Measurements from ENCODE around the gene TIMP4. TPM values are rescaled to one million over a fixed set of nuclear protein-coding genes. Genes with fewer than 3 reads are reported as not detected.

The TIMP4 gene
- total RNA-seq, 2 donors from 2014 or later = 2.8 to 3.8 TPM

GRCh38 chr3:12121466-12121865 lies 37.2 kb downstream of the TIMP4 start:
- DNase-seq (no peak), ATAC-seq (no peak)
- intact Hi-C loops (cut with DNase I, micrococcal nuclease) = no loop called here

- ATAC-seq (no peak), DNase-seq (no peak)
- intact Hi-C loops (cut with DNase I, micrococcal nuclease) = no loop called here
Measured at GRCh38 chr3:12120374-12121140, 38.2 kb downstream of the TIMP4 start.

- no peak for DNase-seq
- no peak for ATAC-seq
Measured at GRCh38 chr3:12117473-12117872, 41.2 kb downstream of the TIMP4 start.

GRCh38 chr3:12116870-12117269 lies 41.8 kb downstream of the TIMP4 start:
- intact Hi-C loops (cut with DNase I, micrococcal nuclease) = no loop called here
- no peak for ATAC-seq
- no peak for DNase-seq

More at GRCh38 chr3:12117473-12117872, 41.2 kb downstream of the TIMP4 start:
- intact Hi-C loops (cut with DNase I, micrococcal nuclease) = no loop called here

GRCh38 chr3:12115849-12116248 lies 42.9 kb downstream of the TIMP4 start:
- intact Hi-C loops (cut with DNase I, micrococcal nuclease) = no loop called here
- no peak for ATAC-seq

GRCh38 chr3:12115104-12115503 lies 43.6 kb downstream of the TIMP4 start:
- no peak for ATAC-seq
- DNase-seq = no peak
- intact Hi-C loops (cut with DNase I, micrococcal nuclease) = no loop called here

More at GRCh38 chr3:12115849-12116248, 42.9 kb downstream of the TIMP4 start:
- DNase-seq = no peak

- DNase-seq (no peak), ATAC-seq (no peak)
- intact Hi-C loops (cut with DNase I, micrococcal nuclease) = no loop called here
Measured at GRCh38 chr3:12114251-12114650, 44.5 kb downstream of the TIMP4 start.

GRCh38 chr3:12107071-12107713 lies 51.5 kb downstream of the TIMP4 start:
- DNase-seq (no peak), ATAC-seq (no peak)
- intact Hi-C loops (cut with DNase I, micrococcal nuclease) = no loop called here

Other genes starting within 250 kb of the TIMP4 start
- under 1 TPM; 0.09 to 0.81 TPM for gene SYN2, start 154.5 kb downstream of the TIMP4 start, total RNA-seq
- gene PPARG, start 130.2 kb upstream of the TIMP4 start, total RNA-seq = 100 to 1,000 TPM in 1 of 2 donors, 10 to 100 TPM in 1; 91.2 to 143 TPM

All from left colon (tissue), 2 donors.